ENCODE measurements around the gene SGF29. TPM values are rescaled to one million over a fixed set of nuclear protein-coding genes. Genes with fewer than 3 reads are reported as not detected.

The SGF29 gene
- total and polyA plus RNA-seq, 12 donors: 11.1 to 35.1 (median 14.9) TPM

DNA sequence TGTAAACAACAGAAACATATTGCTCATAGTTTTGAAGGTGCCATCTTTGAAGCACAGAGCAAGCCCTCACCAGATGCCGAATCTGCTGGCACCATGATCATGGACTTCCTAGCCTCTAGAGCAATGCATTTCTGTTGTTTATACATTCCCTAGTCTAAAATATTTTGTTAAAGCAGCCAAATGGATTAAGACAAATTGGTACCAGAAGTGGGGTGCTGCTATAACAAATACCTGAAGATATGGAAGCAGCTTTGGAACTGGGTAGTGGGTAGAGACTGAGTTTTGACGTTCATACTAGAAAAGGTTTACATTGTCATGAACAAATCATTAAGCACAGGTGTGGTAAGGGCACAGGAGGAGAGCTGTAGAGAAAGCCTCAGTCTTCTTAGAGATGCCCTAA lies 13.6 kb downstream of the SGF29 start:
- Histone ChIP-seq H3K36me3 (peaks cover 0 to 9% (median 0%) of the 10 kb centered on the region in 9 donors), H3K27me3 (no peaks in the 10 kb centered on the region), H3K4me3 (no peak overlapping the region), H3K4me1 (peaks cover under 1 to 10% (median 5%) of the 10 kb centered on the region in 9 donors), H3K27ac (no peak overlapping the region), H3K9me3 (peaks cover 0 to 17% (median 0%) of the 10 kb centered on the region in 11 donors)
- intact Hi-C loops (cut with DNase I): no loop called here
- TF ChIP-seq, protein P1, sequence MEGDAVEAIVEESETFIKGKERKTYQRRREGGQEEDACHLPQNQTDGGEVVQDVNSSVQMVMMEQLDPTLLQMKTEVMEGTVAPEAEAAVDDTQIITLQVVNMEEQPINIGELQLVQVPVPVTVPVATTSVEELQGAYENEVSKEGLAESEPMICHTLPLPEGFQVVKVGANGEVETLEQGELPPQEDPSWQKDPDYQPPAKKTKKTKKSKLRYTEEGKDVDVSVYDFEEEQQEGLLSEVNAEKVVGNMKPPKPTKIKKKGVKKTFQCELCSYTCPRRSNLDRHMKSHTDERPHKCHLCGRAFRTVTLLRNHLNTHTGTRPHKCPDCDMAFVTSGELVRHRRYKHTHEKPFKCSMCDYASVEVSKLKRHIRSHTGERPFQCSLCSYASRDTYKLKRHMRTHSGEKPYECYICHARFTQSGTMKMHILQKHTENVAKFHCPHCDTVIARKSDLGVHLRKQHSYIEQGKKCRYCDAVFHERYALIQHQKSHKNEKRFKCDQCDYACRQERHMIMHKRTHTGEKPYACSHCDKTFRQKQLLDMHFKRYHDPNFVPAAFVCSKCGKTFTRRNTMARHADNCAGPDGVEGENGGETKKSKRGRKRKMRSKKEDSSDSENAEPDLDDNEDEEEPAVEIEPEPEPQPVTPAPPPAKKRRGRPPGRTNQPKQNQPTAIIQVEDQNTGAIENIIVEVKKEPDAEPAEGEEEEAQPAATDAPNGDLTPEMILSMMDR (IDR thresholded peaks at IDR 0.05): no peak
- ATAC-seq (no peak), DNase-seq (no peak)
- 96 to 97% methylated on average over 2 of the region's 2 CpGs for WGBS, 2 donors

DNA sequence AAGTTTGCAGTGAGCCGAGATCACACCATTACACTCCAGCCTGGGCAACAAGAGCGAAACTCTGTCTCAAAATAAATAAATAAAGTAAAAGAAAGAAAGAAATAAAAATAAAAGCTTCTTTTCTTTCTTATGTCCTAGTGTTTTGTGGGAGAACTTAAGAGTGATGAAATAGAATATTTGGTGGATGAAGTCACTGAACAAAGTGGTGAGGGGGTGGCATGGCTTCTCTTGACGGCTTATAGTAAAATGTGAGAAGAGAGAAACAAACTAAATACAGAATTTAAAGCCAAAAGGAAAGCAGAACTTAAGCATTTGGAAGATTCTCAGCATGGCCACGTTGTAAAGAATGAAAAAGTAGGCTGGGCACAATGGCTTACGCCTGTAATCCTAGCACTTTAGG lies 15.3 kb downstream of the SGF29 start:
- H3K36me3 ChIP-seq: peaks cover 0 to 9% (median 0%) of the 10 kb centered on the region in 9 donors
- H3K9me3 ChIP-seq: peaks cover 0 to 17% (median 0%) of the 10 kb centered on the region in 11 donors
- 90 to 91% methylated on average over 5 of the region's 5 CpGs for WGBS, 2 donors
- ATAC-seq (no peak), DNase-seq (no peak)
- TF ChIP-seq, protein P1 (IDR thresholded peaks at IDR 0.05): no peak
- H3K4me3 ChIP-seq: no peak overlapping the region
- no peaks in the 10 kb centered on the region for H3K27me3 ChIP-seq
- no peak overlapping the region for H3K27ac ChIP-seq
- intact Hi-C loops (cut with DNase I): no loop called here
- peaks cover 0 to 25% (median 20%) of the 10 kb centered on the region in 9 donors for H3K4me1 ChIP-seq

- H3K4me3 ChIP-seq: no peak overlapping the region
- H3K9me3 ChIP-seq: peaks cover 0 to 17% (median 0%) of the 10 kb centered on the region in 11 donors
- DNase-seq (no peak), ATAC-seq (no peak)
- H3K27me3 ChIP-seq: no peaks in the 10 kb centered on the region
- no peak overlapping the region for H3K27ac ChIP-seq
- peaks cover 0 to 6% (median 0%) of the 10 kb centered on the region in 9 donors for H3K36me3 ChIP-seq
- intact Hi-C loops (cut with DNase I): loop anchor here in 1 of 10 donors (10.0 kb wide), 1 partner anchor 45 kb away; no protein-coding TSS in a partner anchor
- TF ChIP-seq, protein P1 (IDR thresholded peaks at IDR 0.05): no peak
- H3K4me1 ChIP-seq: peaks cover 0 to 30% (median 24%) of the 10 kb centered on the region in 9 donors
- WGBS, 2 donors: 94% methylated on average over 4 of the region's 4 CpGs
Measured at GRCh38 chr16:28569968-28570752, 16.4 kb downstream of the SGF29 start.

DNA sequence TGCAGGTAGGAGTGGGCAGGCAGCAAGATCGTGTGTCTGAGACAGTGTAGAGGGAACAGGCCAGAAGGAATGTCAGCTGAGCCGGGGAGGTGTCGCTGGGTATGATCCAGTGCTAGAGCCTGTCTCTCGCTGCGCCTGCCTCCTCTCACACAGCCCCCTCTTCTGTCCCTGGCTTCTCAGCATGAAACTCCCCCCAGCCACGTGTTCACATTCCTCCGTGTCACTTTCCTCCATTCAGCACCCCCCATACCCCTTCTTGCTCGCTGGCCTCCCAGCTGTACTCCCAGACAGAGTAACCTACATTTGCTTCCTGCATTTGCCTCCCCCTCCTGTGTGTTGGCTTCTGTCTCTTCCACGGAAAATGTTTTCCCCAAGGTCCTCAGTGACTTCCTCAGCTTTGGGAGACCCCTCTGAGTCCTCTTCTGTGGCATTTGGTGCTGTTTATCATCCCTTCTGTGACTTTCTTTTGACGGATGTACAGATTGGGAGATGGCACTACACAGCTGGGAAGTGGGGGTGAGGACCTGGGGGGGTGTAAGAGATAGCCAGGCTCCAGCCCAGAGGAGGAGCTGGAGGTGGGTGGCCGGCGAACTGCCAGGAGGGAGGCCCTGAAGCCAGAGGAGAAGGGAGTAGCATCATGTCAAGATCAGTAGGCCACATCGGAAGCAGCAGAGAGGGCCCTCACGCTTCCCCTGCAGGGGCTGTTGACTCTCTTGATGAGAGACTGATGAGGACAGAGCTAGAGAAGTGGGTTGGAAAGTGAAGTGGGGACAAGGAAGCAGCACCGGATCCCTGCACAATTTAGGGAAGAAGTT lies 19.2 kb downstream of the SGF29 start:
- WGBS, 2 donors: 21 to 34% methylated on average over 15 of the region's 15 CpGs
- peak overlapping the region in 8 of 10 donors; percentile 10 to 68 (median 44) for H3K27ac ChIP-seq

More for the DNA sequence above, 19.2 kb downstream of the SGF29 start:
- peaks cover 0 to 4% (median 0%) of the 10 kb centered on the region in 9 donors for H3K36me3 ChIP-seq
- ATAC-seq (peak; percentile 87 to 95 (median 92)), DNase-seq (peak in 1 of 2 donors; percentile 44)
- intact Hi-C loops (cut with DNase I): loop anchor here in 1 of 10 donors (10.0 kb wide), 1 partner anchor 48 kb away; no protein-coding TSS in a partner anchor
- no peaks in the 10 kb centered on the region for H3K27me3 ChIP-seq
- no peak overlapping the region for H3K4me3 ChIP-seq
- no peaks in the 10 kb centered on the region for H3K9me3 ChIP-seq
- peaks cover 0 to 30% (median 24%) of the 10 kb centered on the region in 9 donors for H3K4me1 ChIP-seq
- TF ChIP-seq, protein P1 (IDR thresholded peaks at IDR 0.05): no peak

All from heart right ventricle (tissue), 16 donors.